HG03342 (cell line): ENCODE measurements around the gene CFAP298.
"Not testable (repeated sequence)": the region's sequence is repeated elsewhere in the genome, so short reads cannot be mapped to it uniquely, and the experiment has no call there.

ENCODE experiments used
- ATAC-seq: cut with Tn5 transposase; IDR thresholded peaks from one replicate; pipeline ENCODE4 v1.9.1; 2021; ENCODE audit warnings: mild to moderate bottlenecking, moderate library complexity; ENCODE audit not compliant: unreplicated experiment

The CFAP298 gene, protein sequence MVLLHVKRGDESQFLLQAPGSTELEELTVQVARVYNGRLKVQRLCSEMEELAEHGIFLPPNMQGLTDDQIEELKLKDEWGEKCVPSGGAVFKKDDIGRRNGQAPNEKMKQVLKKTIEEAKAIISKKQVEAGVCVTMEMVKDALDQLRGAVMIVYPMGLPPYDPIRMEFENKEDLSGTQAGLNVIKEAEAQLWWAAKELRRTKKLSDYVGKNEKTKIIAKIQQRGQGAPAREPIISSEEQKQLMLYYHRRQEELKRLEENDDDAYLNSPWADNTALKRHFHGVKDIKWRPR

DNA sequence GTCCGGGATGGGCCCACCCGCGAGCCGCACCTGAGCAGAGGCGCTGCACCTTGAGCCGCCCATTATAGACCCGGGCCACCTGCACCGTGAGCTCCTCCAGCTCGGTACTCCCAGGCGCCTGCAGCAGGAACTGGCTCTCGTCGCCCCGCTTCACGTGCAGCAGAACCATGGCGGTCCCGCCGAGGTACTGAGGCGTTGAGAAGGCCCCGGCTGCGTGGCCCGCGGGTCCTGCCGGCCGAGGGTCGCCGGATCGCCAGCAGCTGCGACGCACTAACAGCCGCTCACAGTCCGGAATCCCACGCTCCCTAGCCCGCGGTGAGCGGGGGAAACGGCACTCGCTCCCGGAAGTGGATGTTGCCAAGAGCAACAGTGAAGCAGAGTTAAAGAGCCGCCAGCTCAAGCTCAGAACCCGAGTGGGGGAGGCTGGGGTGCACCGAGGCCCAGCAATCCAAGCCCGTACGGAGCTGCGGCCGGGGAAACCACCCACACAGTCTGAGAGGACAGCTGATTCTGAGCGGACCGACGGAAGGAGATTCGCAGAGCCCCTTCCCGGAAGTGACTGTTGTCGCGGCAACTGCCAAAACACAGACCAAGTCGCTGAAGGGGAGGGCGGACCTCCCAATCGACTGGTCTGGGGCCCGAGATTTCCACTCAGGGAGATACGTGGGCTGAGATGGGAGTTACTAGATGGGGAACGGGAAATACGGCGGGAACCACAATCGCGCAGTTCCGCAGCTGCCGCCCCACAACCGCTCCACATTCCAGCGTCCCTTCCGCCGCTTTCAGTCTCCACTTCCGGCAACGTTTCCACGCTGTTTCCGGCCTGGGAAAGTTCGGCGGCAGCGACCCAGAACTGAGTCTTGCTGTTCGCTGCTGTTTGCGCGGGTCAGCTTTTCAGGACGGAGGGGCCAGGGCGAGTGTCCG is at the start of gene CFAP298:
TSS of gene CFAP298 (minus strand) at position 303 of the 924 bp plus-strand sequence. CDS start at position 169, 134 bp downstream.
- peak; percentile 93 for ATAC-seq

DNA sequence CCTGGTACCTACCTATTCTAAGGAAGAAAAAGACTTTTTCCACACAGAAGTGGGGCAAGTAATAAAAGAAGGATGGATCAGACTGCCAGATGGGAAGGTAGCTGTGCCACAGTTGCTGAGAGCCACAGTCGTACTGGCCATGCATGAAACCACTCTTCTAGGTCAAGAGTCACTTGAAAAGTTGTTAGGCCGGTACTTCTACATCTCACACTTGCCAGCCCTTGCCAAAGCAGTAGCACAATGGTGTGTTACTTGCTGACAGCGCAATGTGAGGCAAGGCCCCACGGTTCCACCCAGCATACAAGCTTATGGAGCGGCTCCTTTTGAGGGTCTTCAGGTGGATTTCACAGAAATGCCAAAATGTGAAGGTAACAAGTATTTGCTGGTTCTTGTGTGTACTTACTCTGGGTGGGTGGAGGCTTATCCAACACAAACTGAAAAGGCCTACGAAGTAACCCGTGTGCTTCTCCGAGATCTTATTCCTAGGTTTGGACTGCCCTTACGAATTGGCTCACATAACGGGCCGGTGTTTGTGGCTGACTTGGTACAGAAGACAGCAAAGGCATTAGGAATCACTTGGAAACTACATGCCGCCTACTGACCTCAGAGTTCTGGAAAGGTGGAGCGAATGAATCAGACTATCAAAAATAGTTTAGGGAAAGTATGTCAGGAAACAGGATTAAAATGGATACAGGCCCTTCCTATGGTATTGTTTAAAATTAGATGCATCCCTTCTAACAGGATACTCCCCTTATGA is 49.0 kb upstream of the CFAP298 start:
- ATAC-seq: not testable (repeated sequence)

DNA sequence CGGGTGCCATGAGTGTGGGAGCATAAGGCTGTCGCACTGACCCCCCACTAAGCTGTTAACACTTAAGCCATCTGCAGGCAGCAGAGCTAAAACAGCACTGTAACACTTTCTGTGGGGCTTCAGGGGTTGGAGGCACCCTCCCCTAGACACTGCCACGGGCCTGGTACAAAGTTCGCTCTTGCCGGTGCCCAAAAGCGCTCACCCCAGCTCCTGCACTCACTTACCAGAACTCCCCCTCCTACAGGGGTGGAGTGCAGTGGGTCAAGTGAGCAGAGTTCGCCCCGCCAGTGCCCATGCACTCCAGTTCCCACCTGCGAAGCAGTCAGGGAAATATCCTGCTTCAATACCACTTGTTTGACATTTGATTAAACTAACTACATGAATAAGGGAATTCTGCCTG is 46.3 kb upstream of the CFAP298 start:
- ATAC-seq: no peak

DNA sequence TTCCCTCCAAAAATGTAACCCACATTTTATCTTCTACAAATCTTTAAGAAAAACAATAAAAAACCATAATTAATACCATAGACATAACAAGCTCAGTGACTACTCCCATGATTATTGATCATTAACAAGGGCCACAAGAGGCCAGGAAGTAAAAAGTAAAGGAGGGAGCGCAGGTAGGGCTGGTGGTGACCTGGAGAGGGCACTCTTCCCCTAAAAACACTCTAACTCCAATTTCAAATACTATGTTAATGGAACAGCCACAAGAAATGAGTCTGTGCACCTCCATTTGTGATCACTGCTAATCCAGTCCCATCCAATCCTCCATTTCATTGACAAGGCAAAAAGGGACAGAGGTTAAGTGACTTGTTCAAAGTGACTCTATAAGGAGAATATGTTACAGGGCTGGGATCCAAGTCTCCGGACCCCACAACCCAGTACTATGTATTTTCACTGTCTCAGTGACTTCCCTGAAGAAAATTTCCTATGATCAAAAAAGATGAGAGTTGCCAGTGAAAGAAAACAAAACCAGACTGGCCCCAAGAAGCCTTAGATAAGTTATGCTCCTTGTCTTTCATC is 41.2 kb upstream of the CFAP298 start:
- ATAC-seq: no peak

DNA sequence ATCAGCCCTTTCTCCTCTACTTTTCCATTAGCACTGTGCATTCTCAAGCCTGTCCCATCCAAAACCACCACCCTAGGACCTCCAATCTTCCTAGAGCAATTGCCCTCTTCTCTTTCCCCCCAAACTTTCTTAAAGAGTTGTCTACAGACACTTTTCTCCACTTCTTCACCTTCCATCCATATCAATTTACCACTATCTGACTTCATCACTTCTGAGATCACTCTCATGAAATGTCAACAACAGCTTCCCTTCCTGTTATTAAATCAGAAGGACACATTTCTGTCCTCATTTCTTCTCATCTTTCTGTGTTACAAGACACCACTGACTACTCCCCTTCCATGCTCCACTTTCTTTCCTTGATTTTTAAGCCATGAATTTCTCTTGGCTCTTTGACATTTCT is 36.0 kb upstream of the CFAP298 start:
- ATAC-seq: no peak

DNA sequence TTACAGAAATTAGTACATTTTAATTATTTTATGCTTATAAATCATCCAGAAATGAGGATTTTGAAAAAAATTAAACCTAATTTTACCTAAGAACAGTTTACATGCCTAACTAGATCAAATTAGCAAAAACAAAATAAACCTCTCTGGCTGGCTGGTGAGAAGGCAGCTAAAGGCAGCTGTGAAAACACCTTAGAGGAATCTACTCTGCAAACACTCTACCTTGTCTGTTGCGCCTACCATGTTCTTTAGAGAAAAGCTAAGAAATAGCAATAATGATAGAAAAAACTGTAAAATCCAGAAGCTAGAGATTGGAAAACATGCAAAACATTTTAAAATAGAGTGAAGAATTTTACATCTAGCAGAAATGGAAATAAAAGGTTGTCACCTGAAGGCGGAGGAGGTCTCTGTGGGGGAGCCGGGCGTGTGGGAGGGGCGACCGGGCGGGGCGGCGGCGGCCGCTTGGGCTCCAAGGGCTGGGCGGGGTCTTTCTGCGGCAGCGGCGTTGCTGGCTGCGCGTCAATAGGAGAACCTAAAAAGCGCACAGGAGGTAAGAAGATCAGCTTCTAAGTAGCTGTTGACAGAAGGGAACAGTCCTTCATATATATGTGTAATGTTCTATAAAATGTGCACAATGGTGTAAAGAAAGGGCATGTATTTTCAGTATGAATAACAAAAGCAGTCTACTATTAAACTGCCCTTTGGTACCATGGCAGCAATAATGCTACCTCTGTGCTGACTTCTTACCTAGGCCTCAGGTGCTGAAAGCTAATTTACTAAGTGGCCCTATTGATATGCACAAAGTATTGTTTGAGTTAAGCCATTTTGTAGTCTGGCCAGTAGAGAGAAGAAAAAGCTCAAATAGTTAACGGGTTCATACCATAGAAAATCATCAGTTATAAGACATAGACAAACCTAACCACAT is 33.3 kb upstream of the CFAP298 start:
- no peak for ATAC-seq

DNA sequence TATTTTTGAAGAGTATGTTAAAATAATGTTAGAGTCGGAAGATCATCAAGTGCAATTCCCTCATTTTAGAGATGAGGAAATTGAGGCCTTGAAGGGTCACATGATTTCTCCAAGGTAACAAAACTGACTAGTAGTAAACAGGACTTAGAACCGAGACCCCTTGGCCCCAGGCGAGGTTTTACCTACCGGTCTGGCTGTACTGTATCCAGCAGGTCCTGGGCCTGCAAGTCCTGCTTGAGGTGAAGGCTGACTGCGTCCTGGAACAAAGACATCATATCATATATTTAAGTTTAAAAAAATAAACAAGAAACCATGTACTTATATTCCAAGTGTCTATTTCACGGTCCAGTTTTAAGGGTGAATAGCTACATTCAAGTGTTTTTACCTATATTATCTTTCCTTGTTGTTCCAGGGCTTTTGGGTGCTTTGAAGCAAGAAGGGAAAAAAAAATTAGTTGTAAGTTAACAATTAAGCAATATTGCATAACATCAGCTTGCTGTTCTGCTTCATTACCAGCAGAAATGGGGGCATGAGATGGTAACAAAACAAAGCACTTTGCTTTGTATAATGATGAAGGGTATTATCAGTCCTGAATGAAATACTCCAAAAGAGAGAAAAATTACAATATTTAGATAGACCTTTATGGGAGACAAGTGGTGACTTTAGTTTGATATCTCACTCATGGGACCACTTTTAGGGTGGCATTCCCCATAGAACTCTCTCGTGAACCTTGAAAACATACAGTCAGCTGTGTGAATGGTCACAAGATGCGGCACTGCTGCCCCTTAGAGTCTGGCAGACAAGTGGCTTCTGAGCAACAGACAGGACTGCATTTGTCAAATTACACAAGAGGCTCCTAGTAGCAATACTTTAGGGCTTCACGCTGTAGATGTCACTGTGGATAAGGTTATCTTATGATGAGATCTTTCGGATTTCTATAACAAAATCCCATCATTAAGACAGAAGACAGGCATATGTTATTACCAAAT is 29.8 kb upstream of the CFAP298 start:
- ATAC-seq: no peak

DNA sequence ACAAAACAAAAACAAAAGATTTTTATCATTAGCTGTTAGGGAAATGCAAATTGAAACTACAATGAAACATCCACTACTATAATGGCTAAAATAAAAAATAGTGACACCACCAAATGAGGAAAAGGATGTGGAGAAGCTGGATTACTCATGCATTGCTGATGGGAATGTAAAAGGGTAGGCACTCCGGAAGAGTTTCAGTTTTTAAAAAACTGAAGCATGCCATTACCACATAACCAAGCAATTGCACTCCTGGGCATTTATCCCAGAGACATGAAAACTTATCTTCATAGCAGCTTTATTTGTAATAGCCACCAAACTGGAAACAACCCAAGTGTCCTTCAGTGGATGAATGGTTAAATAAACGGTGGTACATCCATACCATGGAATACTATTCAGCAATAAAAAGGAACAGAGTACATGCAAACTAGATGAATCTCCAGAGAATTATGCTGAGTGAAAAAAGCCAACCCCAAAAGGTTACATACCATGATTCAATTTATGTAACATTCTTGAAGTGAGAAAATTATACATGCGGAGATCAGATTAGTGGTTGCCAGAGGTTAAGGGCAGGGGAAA is 14.5 kb upstream of the CFAP298 start:
- no peak for ATAC-seq

DNA sequence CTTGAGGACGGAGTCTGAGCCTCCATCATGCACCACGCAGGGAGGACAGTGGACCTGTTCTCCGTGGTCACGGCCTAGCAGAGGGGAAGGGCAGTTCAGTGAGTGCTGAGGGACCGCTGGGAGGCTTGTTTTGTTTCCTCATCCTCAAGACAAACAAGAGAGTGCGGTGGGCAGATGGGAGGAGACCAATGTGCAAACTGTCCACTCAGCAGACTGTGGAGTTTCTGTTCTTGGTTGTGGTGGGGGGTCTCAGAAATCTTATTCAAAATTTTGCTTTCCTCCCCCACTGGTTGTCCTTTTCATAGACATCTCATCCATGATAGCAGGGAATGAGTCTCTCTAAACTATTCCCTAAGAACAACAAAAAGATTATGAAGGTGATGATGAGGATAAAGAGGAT is 6.0 kb upstream of the CFAP298 start:
- ATAC-seq: not testable (repeated sequence)

DNA sequence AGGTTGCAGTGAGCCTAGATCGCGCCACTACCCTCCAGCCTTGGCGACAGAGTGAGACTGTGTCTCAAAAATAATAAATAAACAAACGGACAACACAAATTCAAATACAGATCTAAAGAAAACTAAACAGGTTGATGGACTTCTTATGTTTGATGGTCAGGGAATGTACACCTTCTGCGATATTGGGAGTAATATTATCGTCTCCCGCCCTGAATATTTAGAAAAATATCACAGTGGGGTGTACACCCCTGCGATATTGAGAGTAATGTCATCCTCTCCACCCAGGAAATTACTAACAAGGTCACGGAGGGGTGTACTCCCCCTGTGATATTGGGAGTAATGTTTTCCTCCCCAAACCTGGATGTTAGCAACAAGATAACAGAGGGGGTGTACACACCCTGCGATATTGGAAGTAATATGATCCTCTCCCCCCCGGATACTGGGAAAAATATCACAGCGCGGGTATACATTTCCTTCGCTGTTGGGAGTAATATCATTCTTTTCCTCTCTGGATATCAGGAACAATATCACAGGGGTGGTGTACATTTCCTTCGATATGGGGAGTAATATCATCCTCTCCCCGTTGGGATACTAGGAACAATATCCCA is 1.4 kb upstream of the CFAP298 start:
- ATAC-seq: no peak

DNA sequence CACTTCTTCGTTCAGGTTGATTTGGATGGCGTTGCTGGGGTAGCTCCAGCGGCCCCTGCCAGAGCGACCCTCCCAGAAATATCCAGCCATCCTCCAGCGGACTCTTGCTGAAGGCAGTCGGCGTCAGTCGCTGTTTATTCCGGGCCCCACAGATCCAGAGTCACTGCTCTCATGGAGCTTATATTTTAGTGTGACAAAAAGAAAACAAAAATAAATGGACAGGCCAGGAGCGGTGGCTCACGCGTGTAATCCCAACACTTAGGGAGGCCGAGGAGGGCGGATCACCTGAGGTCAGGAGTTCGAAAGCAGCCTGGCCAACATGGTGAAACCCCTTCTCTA is 791 bp upstream of the CFAP298 start:
- ATAC-seq: peak; percentile 9

DNA sequence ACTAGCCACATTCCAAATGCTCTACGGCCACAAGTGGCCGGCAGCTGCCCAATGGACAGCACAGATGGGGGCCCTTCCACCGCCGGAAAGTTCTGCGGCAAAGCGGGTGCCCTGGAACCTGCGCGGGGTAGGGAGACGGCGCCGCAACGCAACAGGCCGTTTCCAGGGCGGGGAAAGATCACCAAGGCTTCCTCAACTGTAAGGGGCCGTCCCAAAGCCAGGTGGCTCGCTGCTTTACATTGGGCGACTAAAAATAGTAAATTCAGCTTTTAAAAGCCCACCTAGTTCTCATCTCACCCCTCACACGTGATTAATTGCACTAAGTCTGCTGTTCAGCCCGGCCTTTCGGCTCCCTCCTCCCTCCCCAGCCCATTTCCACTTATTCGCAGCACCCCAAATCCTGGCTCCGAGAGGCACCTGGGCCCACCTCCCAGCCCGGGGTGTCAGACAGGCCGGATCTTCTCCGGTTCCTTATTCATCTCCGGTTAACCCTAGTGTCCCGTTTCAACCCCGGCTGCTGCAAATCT is 643 bp downstream of the CFAP298 start:
- peak; percentile 3 for ATAC-seq

DNA sequence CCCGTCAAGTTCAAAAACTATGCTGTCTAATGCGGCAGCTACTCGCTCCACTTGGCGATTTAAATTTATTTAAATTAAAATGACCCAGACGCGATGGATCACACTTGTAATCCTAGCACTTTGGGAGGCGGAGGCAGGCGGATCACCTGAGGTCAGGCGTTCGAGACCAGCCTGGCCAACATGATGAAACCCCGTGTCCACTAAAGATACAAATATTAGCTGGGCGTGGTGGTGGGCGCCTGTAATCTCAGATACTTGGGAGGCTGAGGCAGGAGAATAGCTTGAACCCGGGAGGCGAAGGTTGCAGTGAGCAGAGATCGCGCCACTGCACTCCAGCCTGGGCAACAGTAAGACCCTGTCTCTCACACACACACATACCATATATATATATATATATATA is 1.2 kb downstream of the CFAP298 start:
- not testable (repeated sequence) for ATAC-seq

DNA sequence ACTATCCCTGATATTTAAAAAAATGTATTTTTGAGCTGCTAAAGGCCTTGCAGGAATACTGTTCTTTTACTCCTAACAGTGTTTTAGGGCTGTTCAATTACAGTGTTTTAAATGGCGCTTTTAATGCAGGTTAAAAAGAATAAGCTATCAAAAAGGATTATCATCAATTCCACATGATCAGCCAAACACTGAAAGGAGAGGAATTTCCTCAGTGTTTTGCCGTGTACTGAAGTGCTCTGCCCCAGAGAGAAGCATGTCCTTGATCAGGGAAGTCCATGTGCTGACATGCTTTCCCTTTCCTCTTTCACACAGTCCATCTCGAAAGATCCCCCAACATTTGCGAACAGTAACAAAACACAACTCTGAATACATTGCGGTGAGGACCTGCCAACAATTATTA is 3.3 kb downstream of the CFAP298 start:
- no peak for ATAC-seq

DNA sequence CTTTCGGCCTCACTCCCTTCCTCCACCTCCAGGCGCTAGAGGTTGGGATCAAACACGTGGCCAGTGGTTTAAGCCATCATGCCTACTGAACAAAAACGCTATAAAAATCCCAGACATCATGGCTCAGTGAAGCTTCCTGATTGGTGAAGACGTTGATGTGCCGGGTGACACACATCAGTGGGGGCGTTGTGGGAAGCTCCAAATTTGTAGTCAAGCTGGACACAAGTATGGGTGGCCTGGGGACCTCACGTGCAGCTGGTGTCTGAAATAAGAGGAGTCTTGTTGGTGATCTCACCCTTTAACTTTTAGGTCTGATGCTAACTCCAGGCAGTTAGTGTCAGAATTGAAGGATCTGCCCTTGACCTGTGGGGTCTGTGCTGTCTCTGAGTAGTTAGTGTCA is 6.7 kb downstream of the CFAP298 start:
- no peak for ATAC-seq

DNA sequence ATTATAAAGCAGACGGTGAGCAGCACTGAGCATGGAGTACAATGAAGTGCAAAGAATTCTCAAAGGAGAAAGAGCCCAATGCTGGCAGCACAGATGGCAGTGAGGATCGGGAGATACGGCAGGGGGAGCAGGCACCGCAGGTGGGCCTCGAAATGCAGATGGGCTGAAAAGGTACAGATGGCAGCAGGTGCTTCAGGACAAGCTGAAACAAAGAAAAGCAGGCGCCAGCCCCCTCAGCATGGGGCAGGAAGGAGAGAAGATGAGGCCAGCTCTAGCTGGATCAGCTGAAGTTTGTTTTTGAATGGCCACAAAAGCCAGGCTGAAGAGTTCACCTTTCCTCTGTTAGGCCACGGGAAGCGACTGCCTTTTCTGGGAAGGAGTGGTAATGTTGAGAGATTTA is 7.7 kb downstream of the CFAP298 start:
- ATAC-seq: no peak

DNA sequence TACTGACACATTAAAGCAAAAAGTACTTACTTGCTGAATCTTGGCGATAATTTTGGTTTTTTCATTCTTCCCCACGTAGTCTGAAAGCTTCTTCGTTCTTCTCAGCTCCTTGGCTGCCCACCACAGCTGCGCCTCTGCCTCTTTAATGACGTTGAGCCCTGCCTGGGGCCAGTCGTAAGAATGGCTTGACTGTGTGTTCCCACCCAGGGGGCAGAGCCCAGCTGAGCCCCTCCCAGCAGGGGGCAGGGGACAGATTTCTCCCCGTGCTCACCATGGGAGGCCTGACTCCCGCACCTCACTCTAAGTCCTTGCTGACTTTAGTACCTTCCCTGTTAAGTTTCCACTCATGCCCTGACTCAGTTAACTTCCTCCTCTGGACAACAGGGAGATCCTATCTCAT is 9.0 kb downstream of the CFAP298 start:
- ATAC-seq: no peak

DNA sequence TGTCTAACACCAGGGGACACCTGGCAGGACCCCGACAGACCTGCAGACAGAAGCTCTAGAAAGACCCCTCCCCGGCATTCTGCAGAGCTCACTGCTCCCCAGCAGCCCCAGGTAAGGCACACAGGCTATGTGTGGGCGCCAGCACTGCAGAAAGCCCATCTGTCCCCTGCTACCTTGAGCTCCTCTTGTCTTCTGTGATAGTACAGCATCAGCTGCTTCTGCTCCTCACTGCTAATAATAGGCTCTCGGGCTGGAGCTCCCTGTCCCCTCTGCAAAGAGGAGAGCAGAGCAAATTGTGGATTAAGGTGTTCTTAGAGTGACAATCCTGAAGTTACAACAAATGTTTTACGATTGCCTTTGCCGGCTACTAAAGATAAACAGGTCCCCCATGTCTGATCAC is 10.1 kb downstream of the CFAP298 start:
- no peak for ATAC-seq
